H1 (cell line): ENCODE data around the gene TBCD. TPM values are rescaled to one million over a fixed set of nuclear protein-coding genes. Genes with fewer than 3 reads are reported as not detected.

ENCODE experiments used
- TEAD4 ChIP-seq: IDR thresholded peaks from 2 replicates; pipeline ENCODE4 v1.6.1; 2012; ENCODE audit warnings: low read depth, low read length, inconsistent platforms, mixed read lengths
- YY1 ChIP-seq: IDR thresholded peaks from 2 replicates; pipeline ENCODE4 v1.6.1; 2011; ENCODE audit warnings: low read depth, mild to moderate bottlenecking, low read length
- polyA plus RNA-seq, 7 experiments: library from polyadenylated mRNA; depleted of rRNA in 3 of 7; stranded (reverse) in 5 of 7; unstranded in 2 of 7; fragments of >200 nt in 5 of 7; fragments of 200-250 nt in 2 of 7; gene quantifications; 1 replicate in 5 of 7; 2 replicates in 1 of 7; 4 replicates in 1 of 7; pipeline versions ENCODE4 v1.2.1 to v1.2.3, GENCODE V29; 2011 to 2013; ENCODE audit warnings: missing spikeins in 2 of 7, mixed read lengths in 2 of 7
- total RNA-seq: library from RNA; stranded (reverse); fragmentation: NEBNext Ultra II Directional; extraction: Animal tissue kit (Norgen Biotek cat#: 25700); gene quantifications from 2 replicates; pipeline ENCODE4 v1.2.1, GENCODE V29; 2021
- TF ChIP-seq, protein P1 (sequence below): IDR thresholded peaks from 2 replicates; pipeline ENCODE4 v1.6.1; 2012; ENCODE audit warnings: low read length, inconsistent platforms
- TF ChIP-seq, protein P2 (sequence below): IDR thresholded peaks from 2 replicates; pipeline ENCODE4 v1.6.1; 2012; ENCODE audit warnings: inconsistent platforms

Gene TBCD
- total and polyA plus RNA-seq, 2 of the 8 experiments (the other 6 are each of a cell fraction or from before 2014, with no cell fraction given), result 118 to 162 TPM

DNA sequence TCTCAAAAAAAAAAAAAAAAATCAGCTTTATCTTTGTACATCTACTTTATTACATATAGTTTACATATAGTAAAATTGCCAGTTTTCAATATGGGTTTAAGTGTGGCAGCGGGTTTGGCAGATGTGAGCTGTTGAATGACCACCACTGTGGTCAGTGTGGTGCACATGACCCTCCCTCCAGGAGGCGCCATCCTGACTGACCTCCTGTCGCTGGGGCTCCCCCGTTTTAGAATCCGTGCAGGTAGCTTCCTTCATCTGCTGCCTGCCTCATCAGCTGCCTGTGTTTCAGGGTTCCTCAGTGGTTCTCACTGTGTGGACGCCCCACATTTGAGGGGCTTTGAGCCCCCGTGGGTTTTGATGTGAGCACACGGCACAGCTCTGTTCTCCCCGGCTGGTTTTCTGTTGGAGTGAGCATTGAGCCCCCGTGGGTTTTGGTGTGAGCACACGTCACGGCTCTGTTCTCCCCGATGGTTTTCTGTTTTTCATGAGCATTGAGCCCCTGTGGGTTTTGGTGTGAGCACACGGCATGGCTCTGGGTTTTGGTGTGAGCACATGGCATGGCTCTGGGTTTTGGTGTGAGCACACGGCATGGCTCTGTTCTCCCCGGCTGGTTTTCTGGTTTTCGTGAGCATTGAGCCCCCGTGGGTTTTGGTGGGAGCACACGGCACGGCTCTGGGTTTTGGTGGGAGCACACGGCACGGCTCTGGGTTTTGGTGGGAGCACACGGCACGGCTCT, 145.8 kb downstream of the TBCD start (continued):
- TF ChIP-seq, protein P1, sequence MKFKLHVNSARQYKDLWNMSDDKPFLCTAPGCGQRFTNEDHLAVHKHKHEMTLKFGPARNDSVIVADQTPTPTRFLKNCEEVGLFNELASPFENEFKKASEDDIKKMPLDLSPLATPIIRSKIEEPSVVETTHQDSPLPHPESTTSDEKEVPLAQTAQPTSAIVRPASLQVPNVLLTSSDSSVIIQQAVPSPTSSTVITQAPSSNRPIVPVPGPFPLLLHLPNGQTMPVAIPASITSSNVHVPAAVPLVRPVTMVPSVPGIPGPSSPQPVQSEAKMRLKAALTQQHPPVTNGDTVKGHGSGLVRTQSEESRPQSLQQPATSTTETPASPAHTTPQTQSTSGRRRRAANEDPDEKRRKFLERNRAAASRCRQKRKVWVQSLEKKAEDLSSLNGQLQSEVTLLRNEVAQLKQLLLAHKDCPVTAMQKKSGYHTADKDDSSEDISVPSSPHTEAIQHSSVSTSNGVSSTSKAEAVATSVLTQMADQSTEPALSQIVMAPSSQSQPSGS, result no peak
- TF ChIP-seq TEAD4 (no peak), YY1 (no peak)
- TF ChIP-seq, protein P2, sequence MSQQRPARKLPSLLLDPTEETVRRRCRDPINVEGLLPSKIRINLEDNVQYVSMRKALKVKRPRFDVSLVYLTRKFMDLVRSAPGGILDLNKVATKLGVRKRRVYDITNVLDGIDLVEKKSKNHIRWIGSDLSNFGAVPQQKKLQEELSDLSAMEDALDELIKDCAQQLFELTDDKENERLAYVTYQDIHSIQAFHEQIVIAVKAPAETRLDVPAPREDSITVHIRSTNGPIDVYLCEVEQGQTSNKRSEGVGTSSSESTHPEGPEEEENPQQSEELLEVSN, result peak; percentile 43; the same call in 1 of the 2 replicates
- TF ChIP-seq, all 59 proteins: peak for 2
